GM21717 (cell line): Measurements from ENCODE around the gene SHOC2.
"Not testable (repeated sequence)": the region's sequence is repeated elsewhere in the genome, so short reads cannot be mapped to it uniquely, and the experiment has no call there.

Experiments
- ATAC-seq: cut with Tn5 transposase; IDR thresholded peaks from one replicate; pipeline ENCODE4 v1.9.1; 2021; ENCODE audit warnings: mild to moderate bottlenecking, moderate library complexity; ENCODE audit not compliant: unreplicated experiment

SHOC2 gene

DNA sequence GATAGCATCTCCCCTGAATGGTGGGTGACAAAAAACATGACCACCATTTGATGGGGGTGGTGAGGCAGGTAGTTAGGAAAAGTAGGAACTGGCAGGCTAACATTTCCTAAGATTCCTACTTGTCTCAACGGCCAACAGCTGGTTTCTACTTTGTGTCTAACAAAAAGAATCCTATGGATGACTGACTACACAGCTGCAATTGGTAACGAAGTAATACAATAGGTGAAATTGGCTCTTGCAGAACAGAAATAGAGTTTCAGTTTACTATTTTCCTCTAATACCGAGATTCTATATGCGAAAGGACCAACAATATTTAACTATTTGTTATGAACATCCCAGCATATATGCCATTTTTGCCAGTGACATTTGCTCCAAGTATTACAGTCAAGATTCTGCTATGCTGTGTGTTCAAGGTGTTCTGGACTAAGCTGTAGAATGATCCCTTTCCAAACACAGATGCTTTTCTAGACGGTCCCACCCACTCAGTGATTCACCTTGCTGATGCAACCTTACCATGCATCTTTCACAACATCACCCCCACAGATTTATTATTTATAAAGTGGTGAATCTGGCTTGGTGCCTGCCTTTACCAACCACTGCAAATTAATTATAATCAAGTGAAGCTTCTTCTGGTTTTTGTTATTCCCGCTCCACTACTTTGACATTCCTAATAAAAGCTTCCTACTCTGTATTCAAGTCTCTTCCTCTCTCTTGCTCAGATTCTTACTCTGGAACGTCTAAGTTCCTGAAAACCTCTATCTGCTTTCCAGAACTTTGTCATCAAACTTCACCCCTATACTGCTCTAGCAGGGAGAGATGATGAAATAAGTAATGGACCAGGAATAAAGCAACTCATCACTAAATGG lies 17.2 kb upstream of the SHOC2 start:
- ATAC-seq: no peak

DNA sequence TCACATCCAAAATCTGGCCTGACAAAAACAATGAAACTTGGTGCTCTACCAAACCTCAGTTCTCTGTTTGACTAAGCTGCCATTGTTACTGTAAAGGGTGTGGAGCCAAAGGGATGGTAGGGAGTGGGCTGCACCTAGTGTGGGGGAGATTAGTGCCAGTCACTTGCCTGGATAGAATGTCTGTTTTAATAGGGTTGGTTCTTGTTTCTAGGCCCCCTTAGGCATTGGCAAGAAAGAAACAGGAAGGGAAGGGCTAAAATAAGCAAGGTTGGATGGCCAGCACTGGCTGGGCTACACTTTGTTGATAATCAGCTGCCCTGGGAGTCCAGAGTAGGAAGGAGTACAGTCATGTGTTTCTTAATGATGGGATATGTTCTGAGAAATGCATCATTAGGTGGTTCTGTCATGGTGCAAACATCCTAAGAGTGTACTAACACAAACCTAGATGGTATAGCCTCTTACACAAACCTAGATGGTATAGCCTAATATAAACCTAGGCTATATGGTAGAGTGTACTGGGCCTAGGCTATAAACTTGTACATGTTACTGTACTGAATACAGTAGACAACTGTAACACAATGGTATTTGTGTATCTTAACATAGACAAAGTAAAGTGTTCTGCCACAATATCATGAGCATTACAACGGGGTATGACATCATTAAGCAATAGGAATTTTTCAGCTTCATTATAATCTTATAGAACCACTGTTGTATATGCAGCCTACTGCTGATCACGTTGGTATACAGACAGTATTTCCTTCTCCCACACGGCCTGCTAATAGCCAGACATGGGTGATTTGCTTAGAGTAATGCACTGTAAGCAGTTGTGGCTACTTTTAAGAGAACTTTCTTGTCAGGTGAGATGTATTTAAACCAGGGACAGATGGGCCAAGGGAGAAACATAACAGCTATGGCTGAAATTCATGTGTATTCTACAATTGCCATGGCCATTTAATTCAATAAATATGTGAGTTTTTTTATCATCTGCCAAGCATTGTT lies 15.8 kb upstream of the SHOC2 start:
- ATAC-seq: peak; percentile 76

DNA sequence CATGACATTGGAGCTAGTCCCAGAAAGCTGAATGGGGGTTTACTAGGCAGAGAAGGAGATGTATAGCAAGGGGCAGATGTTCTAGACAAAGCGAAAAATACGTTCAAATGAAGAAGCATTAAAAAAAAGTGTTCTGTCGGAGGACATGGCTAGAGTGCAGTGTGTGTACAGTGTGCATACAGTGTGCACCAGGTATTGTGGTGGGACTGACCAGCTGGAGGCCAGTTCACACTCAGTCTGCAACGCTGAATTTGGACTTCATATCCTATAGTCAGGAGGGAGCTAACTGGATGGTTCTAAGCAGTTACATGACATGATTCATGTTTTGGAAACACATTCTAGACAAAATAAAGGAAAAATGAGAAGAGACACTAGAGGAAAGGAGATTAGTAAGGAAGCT lies 9.3 kb upstream of the SHOC2 start:
- no peak for ATAC-seq

DNA sequence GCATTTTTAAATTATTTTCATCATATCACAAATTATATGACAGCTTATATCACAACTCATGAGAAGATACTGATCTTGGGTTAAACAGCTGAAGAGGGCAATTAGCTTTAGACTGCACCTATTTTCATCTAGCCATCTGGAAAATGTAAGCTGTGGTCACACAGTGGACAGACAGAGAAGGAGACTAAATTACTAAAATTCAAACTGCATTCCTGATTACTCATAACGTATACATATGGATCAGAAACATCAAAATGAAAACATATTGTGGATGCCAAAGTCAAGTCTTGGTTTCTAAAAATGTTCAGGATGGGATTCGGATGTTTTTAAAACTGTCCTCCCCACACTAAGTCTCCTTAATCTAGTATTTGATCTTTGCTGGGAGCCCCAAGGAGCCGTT lies 7.0 kb upstream of the SHOC2 start:
- ATAC-seq: no peak

DNA sequence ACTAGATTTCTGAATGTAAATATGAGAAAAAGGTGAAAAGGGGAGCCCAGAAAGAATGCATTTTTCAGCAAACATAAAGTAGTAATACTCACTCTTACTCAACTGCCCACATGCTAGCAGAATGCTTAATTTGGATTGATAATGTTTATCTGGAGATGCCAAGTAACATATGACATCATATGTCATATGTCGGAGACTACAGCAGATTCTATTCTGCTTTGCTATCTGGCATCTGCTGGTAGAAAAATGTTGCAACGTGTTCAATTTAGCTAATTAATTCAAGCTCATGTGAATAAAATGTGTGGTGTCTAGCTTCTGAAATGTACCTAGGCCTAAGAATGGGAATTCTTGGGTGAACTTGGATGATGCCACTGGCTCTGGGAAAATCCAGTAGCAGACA lies 5.0 kb upstream of the SHOC2 start:
- ATAC-seq: no peak

DNA sequence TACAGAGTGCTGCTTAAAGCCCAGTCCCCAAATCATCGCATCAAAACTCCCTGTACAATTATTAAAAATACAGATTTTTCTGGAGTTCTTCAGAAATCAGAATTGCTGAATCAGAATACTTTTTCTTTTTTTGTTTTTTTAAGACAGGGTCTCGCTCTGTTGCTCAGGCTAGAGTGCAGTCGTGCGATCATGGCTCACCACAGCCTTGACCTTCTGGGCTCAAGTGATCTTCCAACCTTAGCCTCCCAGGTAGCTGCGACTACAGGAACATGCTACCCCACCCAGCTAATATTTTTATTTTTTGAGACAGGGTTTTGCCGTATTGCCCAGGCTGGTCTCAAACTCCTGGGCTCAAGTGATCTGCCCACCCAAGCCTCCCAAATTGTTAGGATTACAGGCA lies 4.4 kb upstream of the SHOC2 start:
- ATAC-seq: no peak

DNA sequence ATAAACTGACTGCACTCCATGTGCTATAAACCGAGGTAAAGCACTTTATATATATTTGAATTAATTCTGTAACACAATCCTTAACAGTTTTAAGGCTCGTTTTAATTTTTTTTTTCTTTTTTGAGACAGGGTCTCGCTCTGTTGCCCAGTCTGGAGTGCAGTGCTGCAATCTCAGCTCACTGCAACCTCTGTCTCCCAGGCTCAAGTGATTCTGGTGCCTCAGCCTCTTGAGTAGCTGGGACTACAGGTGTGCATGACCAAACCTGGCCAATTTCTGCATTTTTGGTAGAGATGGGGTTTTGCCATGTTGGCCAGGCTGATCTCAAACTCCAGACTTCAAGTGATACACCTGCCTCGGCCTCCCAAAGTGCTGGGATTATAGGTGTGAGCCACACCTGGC lies 3.8 kb upstream of the SHOC2 start:
- not testable (repeated sequence) for ATAC-seq

DNA sequence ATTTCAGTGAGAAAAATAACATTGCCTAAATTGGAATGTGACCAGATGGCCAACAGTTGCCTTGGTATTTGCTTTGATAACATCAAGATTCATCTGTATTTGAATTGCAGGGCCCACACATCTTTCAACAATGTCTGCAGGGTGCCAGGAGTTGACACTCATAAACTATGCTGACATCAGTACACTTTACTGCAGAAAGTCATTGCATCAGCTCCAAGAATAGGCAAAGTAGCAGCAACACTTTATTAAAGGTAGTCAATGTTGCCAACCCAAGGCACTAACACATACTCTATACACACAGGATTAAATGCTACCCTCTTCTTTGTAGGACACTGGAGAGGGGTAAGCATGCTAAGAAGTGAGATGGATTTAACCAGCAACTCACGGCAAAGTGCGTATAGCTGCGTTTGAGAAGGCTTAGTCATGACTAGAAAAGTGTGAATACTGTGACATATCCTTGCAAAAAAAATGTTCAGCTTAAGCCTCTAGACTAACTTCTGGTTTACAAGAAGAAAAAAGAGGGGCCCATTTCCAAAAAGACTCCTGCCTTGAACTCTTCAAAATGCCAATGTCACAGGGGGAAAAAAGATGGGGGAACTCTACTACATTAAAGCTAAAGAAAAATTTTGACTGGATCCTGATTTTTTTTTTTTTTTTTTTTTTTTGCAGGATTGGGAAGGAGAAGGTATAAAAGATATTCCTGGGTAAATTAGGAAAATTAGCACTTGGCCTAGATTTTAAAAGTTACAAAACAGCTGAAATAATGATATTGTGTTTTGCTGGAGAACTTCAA lies 2.7 kb upstream of the SHOC2 start:
- no peak for ATAC-seq

DNA sequence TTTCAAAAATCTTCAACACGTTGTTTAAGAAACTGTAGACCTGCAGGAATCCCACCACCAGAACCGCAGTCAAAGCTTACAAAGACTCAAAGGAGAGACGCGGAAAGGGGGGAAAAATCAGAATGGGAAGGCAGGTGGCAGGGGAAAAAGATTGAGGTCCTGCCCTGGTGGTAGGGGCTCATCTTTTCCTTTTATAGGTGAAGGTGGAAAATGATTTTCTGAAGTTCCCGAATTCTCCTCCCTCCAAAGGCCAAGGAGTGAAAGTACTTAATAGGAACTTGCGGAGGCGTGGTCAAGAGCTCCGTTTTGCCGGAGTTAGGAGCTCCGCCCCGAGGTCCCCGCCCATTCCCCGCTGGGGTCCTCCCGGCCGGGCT lies 1.1 kb upstream of the SHOC2 start:
- ATAC-seq: no peak

DNA sequence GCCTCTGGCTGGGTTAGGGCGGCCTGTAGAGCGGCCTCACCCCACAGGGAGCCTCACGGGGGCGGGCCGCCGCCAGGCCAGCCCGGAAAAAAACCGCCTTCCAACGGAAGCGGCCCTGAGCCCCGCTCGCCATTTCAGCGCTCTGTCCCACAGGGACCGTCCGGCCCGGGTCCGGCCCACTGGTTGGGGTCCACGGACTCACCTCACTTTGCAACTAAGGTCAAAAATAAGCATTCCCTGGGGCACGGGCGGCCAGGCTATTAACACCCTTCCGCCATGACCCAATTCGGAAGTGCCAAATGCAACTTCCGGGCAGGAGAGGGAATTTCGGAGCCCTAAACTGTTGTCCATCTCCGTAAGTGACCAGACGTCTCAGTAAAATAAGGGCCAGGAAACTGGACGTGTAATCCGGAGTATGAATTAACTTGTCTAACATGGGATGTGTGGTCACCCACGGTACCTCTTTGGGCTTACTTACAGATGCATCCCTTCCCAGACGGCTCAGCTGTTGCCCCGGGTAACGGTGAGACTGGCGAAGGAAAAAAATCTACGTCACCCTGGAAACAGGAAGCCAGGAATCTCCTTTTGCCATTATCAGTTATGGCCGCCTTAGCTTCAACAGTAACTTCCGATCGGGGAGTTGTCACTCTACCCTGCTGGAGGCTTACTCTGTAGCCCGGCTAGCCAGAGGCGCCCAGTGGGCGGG lies 608 bp upstream of the SHOC2 start, which contains the start of gene BBIP1:
TSS of gene BBIP1 (minus strand) at position 538 of the 706 bp plus-strand sequence. CDS start 1,023 bp downstream, outside the sequence.
- ATAC-seq: peak; percentile 88

DNA sequence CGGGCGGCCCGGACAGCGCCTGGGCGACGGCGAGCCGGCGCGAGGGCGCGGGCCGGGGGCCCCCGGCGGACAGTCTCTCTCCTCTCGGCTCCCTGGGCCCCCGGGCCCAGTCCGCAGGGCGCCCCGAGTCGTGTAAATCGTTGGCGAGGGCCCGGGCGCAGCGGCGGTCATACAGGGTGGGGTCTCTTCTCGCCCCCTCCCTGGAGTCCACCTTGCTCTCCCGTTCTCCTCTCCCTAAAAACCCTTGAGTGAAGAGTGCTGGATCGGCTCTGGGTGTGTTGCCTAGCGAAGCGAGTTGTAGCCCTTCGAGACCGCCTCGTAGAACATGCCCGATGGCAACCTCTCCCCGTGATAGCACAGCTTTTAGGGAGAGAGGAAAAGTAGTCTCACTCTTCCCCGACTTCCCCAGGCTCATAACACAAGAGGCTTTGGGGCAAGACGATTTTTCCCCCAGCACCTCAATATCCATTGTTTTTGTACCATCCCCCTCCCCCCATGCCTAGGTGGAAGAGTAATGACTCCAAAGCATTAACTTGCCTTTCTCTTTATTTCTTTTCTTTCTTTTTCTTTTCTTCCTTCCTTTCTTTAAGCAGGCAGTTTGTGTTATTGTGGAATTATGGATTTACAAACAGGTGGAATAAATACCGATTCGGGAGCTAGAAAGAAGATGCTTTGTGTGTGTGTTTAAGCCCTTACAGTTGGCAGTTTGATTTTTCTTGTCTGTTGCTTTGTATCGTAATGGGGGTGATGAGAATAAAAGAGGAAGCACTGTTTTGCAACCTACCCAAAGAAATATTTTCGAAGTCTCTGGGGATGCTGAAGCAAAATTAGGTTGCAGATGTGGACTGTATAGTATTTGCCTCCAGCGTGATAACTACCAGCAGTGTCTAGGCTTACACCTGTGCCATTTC lies 822 bp downstream of the SHOC2 start:
- peak; percentile 18 for ATAC-seq

DNA sequence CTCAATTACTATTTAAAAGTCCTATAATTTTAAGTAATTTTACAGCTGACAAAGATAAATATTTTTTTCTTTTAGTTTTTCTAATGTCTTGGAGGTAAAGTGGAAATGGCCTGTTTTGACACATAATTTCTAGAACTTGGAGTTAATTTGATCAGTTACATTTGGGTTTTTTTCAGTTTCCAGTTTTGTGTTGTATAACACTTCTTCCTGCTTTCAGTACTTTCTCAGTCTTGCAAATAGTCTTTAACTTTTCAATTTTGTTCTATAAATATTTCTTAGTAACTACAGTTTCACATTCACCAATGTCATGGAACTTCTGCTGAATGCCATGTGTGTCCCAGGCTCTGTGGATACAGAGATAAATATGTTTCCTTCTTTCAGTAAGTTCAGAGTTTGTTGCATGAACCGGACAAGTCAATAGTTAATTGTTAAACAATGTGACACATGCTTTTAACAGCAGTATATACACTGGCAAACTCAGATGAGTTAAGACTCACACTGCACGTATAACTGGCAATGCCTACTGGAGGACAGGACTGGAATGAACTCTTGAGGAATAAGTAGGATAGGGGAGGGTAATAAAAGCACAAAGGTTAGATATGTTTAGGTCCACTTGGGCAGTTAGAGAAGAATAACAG lies 4.6 kb downstream of the SHOC2 start:
- ATAC-seq: no peak

DNA sequence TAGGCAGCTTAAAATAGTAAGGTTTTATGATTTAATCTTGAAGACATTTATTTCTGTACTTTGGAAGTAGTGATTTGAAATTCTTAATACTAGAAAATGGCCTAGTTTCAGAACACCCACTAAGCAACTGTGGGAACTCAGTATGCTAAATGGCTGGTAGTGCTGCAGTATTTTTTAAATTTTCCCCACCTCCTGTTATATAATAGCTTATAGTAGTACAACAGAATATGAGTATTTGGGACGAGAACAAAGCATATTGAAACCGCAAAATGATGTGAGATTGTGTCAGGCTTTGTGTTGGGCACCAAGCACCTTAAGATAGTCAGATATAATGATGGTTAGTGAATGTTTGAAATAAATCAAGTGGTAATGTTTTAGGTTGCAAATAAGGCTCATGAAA lies 8.1 kb downstream of the SHOC2 start:
- no peak for ATAC-seq

DNA sequence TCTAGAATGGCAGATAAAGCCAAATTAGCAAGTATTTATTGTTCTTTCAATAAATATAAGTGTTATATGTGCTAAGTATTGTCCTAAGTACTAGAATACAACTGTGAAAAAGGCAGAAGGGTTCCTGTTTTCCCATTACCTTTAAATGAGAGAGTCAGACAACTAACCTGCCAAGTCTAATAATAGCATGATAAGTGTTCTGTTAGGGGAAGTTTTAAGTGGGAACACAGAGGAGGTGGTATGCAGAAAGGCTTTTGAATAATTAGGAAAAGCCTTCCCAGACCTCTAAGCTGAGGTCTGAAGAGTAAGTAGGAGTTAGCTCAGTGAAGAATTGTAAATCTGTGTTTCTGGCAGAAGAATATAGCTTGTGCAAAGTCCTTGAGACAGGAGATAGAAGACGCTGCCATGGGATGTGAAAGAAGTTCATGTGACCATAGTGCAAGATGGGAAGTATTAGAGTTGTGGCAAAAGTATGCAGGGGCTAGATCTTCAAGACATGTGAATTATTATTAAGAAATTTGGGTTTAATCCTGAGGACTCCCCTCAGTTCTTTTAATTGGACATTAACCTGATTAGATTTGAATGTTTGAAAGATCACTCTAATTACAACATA lies 12.5 kb downstream of the SHOC2 start:
- ATAC-seq: no peak

DNA sequence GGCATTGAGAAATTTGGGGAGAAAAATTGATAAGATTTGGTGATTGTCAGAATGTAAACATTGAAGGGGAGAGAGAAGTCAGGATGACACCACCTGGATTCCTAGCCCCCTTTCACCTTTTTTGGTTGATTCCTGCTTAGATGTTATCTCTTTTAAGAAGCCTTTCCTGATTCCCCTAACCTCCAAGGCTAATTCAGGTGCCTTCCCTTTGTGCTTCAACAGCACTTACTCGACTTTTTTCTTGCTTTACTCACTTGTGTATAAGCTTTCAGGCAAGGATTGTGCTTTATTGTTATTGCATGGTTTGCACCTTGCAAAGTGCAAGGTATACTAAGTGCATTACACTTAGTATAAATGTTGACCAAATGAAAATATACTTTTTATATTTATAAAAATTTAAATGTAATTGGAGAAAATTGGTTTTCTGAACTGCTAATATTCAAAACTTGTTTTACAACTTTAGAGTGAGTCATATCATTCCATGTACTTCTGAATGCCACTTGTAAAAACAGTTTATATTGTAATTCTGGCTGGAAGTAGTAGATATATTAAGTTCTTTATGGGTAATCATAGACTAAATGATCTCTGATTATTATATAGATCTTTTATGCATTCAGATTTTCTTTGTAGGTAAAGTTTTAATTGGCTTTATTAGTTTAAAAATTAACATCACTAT lies 13.2 kb downstream of the SHOC2 start:
- no peak for ATAC-seq

DNA sequence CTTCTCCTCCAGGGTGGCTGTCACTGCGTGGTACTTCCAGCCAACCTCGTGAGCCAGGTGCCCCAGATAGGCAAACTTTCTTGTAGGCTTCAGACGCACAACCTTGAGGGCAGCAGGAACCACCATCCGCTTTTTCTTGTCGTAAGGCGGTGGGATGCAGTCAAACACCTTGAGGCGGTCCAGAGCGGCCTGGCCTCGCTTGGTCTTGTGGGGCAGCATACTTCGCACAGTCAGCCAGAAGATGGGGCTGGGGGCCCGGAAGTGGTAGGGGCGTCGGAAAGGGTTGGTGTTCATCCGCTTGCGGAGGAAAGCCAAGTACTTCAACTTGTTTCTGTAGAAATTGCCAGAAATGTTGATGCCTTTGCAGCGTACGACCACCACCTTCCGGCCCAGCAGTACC lies 17.4 kb downstream of the SHOC2 start:
- ATAC-seq: no peak

DNA sequence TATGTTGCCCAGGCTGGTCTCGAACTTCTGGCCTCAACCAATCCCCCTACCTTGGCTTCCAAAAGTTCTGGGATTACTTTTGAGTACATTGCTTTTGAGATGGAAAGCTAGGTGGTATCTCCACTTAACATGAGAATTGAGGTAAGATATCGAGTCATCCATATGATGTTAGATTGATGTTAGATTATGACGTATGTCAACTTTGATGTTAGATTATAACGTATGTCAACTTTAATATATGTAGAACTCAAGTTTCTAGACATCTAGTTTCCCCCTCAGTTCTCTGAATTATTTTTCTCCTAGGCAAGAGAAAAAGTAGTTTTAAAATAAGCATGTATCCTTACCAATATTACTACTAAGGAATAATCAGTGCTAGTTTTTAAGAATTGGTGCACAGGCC lies 20.0 kb downstream of the SHOC2 start:
- ATAC-seq: no peak
